Gastrocnemius medialis (tissue), 4 donors: Measurements from ENCODE around the gene DPF1.

ENCODE experiments used
- POLR2A ChIP-seq, 2 donors: fragments of 450-650 bp; IDR thresholded peaks; one replicate each; pipeline ENCODE4 v1.6.1; 2017; ENCODE audit warnings: antibody characterized with exemption in 2 of 2, mild to moderate bottlenecking in 2 of 2, moderate library complexity in 2 of 2
- TF ChIP-seq, protein P1 (sequence below), 5 experiments: fragments of 450-650 bp in 3 of 5; fragments of 200-600 bp in 2 of 5; sonication (generic) in 2 of 5; IDR thresholded peaks in 4 of 5; conservative IDR thresholded peaks in 1 of 5; 1 replicate in 4 of 5; 2 replicates in 1 of 5; pipeline ENCODE4 v1.5.1; 2016 to 2019; ENCODE audit warnings: antibody characterized with exemption in 5 of 5, mild to moderate bottlenecking in 3 of 5, moderate library complexity in 3 of 5

DNA sequence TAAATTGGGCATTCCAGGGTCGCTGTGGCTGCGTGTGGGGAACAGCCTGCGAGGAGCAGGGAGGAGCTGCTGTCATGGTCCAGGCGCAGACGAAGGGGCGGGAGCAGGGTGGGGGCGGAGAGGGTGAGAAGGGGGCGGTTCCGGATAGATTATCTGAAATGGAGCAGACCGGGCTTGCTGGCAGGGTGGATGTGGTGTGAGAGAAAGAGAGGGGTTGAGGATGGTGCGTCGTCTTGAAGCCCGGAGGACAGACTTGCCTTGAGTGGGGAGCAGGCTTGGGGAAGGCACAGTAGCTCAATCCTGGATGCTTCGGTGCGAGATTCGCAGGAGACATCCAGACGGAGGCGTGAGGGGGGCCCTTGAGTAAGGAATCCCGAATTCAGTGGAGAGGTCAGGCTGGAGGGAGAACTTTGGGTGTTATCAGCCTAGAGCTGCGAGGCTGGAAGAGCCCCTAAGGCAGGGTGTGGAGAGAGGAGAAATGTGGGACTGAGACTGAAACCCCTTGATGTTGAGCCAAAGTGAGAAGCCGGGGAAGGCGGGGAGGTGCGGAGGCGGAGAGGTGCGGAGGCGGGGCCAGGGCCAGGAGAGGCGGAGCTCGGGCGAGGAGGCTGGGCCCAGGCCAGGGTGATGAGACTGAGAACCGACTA lies 40.6 kb downstream of the DPF1 start:
- TF ChIP-seq, protein P1, sequence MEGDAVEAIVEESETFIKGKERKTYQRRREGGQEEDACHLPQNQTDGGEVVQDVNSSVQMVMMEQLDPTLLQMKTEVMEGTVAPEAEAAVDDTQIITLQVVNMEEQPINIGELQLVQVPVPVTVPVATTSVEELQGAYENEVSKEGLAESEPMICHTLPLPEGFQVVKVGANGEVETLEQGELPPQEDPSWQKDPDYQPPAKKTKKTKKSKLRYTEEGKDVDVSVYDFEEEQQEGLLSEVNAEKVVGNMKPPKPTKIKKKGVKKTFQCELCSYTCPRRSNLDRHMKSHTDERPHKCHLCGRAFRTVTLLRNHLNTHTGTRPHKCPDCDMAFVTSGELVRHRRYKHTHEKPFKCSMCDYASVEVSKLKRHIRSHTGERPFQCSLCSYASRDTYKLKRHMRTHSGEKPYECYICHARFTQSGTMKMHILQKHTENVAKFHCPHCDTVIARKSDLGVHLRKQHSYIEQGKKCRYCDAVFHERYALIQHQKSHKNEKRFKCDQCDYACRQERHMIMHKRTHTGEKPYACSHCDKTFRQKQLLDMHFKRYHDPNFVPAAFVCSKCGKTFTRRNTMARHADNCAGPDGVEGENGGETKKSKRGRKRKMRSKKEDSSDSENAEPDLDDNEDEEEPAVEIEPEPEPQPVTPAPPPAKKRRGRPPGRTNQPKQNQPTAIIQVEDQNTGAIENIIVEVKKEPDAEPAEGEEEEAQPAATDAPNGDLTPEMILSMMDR (IDR thresholded peaks at IDR 0.05 in 4 of 5, conservative IDR thresholded peaks at IDR 0.05 in 1 of 5): no peak
- no peak for TF ChIP-seq POLR2A (IDR thresholded peaks at IDR 0.05)
